Uterus (tissue), 2 donors: ENCODE results near the gene TIRAP.

ENCODE experiments used
- POLR2A ChIP-seq, 2 donors: fragments of 450-650 bp; IDR thresholded peaks; one replicate each; pipeline ENCODE4 v1.6.1; 2016; ENCODE audit warnings: antibody characterized with exemption in 2 of 2, mild to moderate bottlenecking in 1 of 2, moderate library complexity in 1 of 2
- TF ChIP-seq, protein P1 (sequence below), 4 experiments: fragments of 200-600 bp in 2 of 4; fragments of 450-650 bp in 2 of 4; sonication (generic) in 2 of 4; IDR thresholded peaks; one replicate each; pipeline ENCODE4 v1.5.1; 2016 to 2019; ENCODE audit warnings: antibody characterized with exemption in 4 of 4, mild to moderate bottlenecking in 2 of 4, moderate library complexity in 1 of 4

DNA sequence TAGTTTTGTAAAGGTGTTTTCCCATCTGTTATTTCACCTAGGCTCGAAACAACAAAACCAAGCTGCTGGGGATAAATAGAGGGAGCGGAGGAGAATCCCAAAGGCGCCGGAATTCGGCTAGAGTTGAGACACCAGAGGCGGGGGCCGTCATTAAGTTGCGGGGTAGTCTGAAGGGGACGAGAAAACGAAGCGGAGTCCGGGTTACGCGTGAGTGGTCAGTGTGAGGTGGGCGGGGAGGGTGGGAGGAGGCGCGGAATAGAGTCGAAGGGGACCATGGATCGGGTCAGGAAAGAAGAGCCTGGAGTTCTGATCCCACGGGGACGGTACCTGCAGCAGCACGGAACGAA, 14.6 kb upstream of the TIRAP start:
- TF ChIP-seq, protein P1, sequence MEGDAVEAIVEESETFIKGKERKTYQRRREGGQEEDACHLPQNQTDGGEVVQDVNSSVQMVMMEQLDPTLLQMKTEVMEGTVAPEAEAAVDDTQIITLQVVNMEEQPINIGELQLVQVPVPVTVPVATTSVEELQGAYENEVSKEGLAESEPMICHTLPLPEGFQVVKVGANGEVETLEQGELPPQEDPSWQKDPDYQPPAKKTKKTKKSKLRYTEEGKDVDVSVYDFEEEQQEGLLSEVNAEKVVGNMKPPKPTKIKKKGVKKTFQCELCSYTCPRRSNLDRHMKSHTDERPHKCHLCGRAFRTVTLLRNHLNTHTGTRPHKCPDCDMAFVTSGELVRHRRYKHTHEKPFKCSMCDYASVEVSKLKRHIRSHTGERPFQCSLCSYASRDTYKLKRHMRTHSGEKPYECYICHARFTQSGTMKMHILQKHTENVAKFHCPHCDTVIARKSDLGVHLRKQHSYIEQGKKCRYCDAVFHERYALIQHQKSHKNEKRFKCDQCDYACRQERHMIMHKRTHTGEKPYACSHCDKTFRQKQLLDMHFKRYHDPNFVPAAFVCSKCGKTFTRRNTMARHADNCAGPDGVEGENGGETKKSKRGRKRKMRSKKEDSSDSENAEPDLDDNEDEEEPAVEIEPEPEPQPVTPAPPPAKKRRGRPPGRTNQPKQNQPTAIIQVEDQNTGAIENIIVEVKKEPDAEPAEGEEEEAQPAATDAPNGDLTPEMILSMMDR (IDR thresholded peaks at IDR 0.05): no peak
- TF ChIP-seq POLR2A (IDR thresholded peaks at IDR 0.05): no peak
